Natural killer cell (primary cell): ENCODE measurements around the gene ELMOD3. TPM values are rescaled to one million over a fixed set of nuclear protein-coding genes. Genes with fewer than 3 reads are reported as not detected.

ENCODE experiments used
- ATAC-seq, 3 donors: fragments of 150-1000 bp in 2 of 3; fragments of 200-7000 bp in 1 of 3; cut with Tn5 transposase; 1 replicate in 1 of 3; 2 replicates in 2 of 3; pipeline ENCODE4 v1.10.0; 2021; ENCODE audit warnings: mild to moderate bottlenecking in 2 of 3, moderate library complexity in 2 of 3
- DNase-seq, 2 donors: peaks; one replicate each; pipeline versions ENCODE4 v3.0.0 to v3.0.0-alpha.2; 2013 to 2021; ENCODE audit warnings: mixed read lengths in 1 of 2
- H3K27ac ChIP-seq: one replicate; pipeline ENCODE4 v1.5.1; 2013; ENCODE audit warnings: mild to moderate bottlenecking, low read length
- H3K27me3 ChIP-seq: one replicate; pipeline ENCODE4 v1.6.1; 2013; ENCODE audit warnings: low read length; ENCODE audit not compliant: control insufficient read depth, insufficient read depth
- H3K36me3 ChIP-seq: one replicate; pipeline ENCODE4 v1.6.1; 2013; ENCODE audit warnings: low read length; ENCODE audit not compliant: control insufficient read depth, insufficient read depth
- H3K4me1 ChIP-seq: one replicate; pipeline ENCODE4 v1.6.1; 2013; ENCODE audit warnings: low read length; ENCODE audit not compliant: control insufficient read depth, insufficient read depth
- H3K4me3 ChIP-seq: one replicate; pipeline ENCODE4 v1.5.1; 2013; ENCODE audit warnings: low read length
- H3K9me3 ChIP-seq: one replicate; pipeline ENCODE4 v1.6.1; 2013; ENCODE audit warnings: low read length; ENCODE audit not compliant: control insufficient read depth, insufficient read depth
- H3K27ac Mint-ChIP-seq, 2 donors: one replicate each; pipeline ENCODE4 v1.8.0; 2022; ENCODE audit warnings: mild to moderate bottlenecking in 2 of 2, mixed read lengths in 2 of 2, moderate library complexity in 1 of 2
- H3K27me3 Mint-ChIP-seq, 2 donors: one replicate each; pipeline ENCODE4 v1.8.0; 2022; ENCODE audit warnings: low read depth in 2 of 2, mixed read lengths in 2 of 2
- H3K36me3 Mint-ChIP-seq: one replicate; pipeline ENCODE4 v1.8.0; 2022; ENCODE audit warnings: mixed read lengths
- H3K4me1 Mint-ChIP-seq, 2 donors: one replicate each; pipeline ENCODE4 v1.8.0; 2022; ENCODE audit warnings: mixed read lengths in 2 of 2
- H3K4me3 Mint-ChIP-seq: one replicate; pipeline ENCODE4 v1.8.0; 2022; ENCODE audit warnings: mild to moderate bottlenecking, moderate library complexity, mixed read lengths
- H3K9me3 Mint-ChIP-seq, 2 donors: one replicate each; pipeline ENCODE4 v1.8.0; 2022; ENCODE audit warnings: mixed read lengths in 2 of 2
- CTCF ChIP-seq: fragments of 200-600 bp; IDR thresholded peaks from one replicate; pipeline ENCODE4 v1.8.0; 2022; ENCODE audit warnings: antibody characterized with exemption
- WGBS: methylation state at CpG from one replicate; pipeline ENCODE4 v1.1.7; 2013; ENCODE audit warnings: missing lambda C conversion rate; ENCODE audit not compliant: insufficient coverage; 5-methylcytosine and 5-hydroxymethylcytosine counted together
- intact Hi-C: fragments of 100-400 bp; cut with micrococcal nuclease; formaldehyde crosslinking; loops from one replicate; pipeline ENCODE4 v1.14.2; 2022
- total RNA-seq, 4 donors: library from RNA; stranded (reverse); fragments of 120-200 nt in 1 of 4; gene quantifications; one replicate each; pipeline versions ENCODE4 v1.2.3 to v1.2.4, GENCODE V29; 2013 to 2022

ELMOD3 gene
- total RNA-seq, 3 donors from 2014 or later (not counting 1 experiment from before 2014, with no cell fraction given), result 22.4 to 33.9 (median 24.8) TPM

- H3K4me1 Mint-ChIP-seq, result no peaks in the 10 kb centered on the region
Observed at GRCh38 chr2:85383850-85384249, 29.3 kb downstream of the ELMOD3 start.

GRCh38 chr2:85385746-85386145 lies 31.2 kb downstream of the ELMOD3 start:
- intact Hi-C loops, result no loop called here
- TF ChIP-seq CTCF, result no peak
- Histone ChIP-seq H3K4me3 (no peak overlapping the region), H3K27me3 (no peaks in the 10 kb centered on the region), H3K36me3 (peaks cover 21% of the 10 kb centered on the region), H3K4me1 (no peaks in the 10 kb centered on the region), H3K27ac (no peak overlapping the region), H3K9me3 (no peaks in the 10 kb centered on the region)
- ATAC-seq (no peak), DNase-seq (no peak)
- Mint-ChIP-seq H3K36me3 (no peaks in the 10 kb centered on the region), H3K4me1 (no peaks in the 10 kb centered on the region), H3K4me3 (no peak overlapping the region), H3K27ac (no peak overlapping the region), H3K27me3 (no peaks in the 10 kb centered on the region), H3K9me3 (no peaks in the 10 kb centered on the region)
- 92% methylated on average over 2 of the region's 2 CpGs for WGBS

More at GRCh38 chr2:85383850-85384249, 29.3 kb downstream of the ELMOD3 start:
- Mint-ChIP-seq H3K27me3 (no peaks in the 10 kb centered on the region), H3K9me3 (no peaks in the 10 kb centered on the region), H3K36me3 (peaks cover 14% of the 10 kb centered on the region), H3K4me3 (no peak overlapping the region), H3K27ac (no peak overlapping the region)
- no peak for TF ChIP-seq CTCF
- Histone ChIP-seq H3K9me3 (no peaks in the 10 kb centered on the region), H3K36me3 (peaks cover 22% of the 10 kb centered on the region), H3K27ac (no peak overlapping the region), H3K4me3 (no peak overlapping the region), H3K27me3 (no peaks in the 10 kb centered on the region), H3K4me1 (no peaks in the 10 kb centered on the region)
- DNase-seq (no peak), ATAC-seq (no peak)
- 96% methylated on average over 4 of the region's 4 CpGs for WGBS
- intact Hi-C loops, result no loop called here

- ATAC-seq (no peak), DNase-seq (no peak)
- H3K36me3 Mint-ChIP-seq, result no peaks in the 10 kb centered on the region
- H3K4me3 ChIP-seq, result no peak overlapping the region
- H3K9me3 ChIP-seq, result no peaks in the 10 kb centered on the region
- WGBS, result 100% methylated on average over 2 of the region's 2 CpGs
- H3K4me1 Mint-ChIP-seq, result peaks cover 5 to 9% of the 10 kb centered on the region in 2 donors
- H3K4me1 ChIP-seq, result peaks cover 13% of the 10 kb centered on the region
- no peaks in the 10 kb centered on the region for H3K27me3 ChIP-seq
- no peak for TF ChIP-seq CTCF
- no peak overlapping the region for H3K27ac ChIP-seq
- peaks cover 29% of the 10 kb centered on the region for H3K36me3 ChIP-seq
- no peak overlapping the region for H3K27ac Mint-ChIP-seq
- H3K27me3 Mint-ChIP-seq, result no peaks in the 10 kb centered on the region
- no peak overlapping the region for H3K4me3 Mint-ChIP-seq
- intact Hi-C loops, result no loop called here
- no peaks in the 10 kb centered on the region for H3K9me3 Mint-ChIP-seq
Observed at GRCh38 chr2:85387754-85388153, 33.2 kb downstream of the ELMOD3 start.

GRCh38 chr2:85388878-85389538 lies 34.4 kb downstream of the ELMOD3 start:
- H3K27ac ChIP-seq, result no peak overlapping the region
- no peak for TF ChIP-seq CTCF
- H3K9me3 Mint-ChIP-seq, result no peaks in the 10 kb centered on the region
- no peak for ATAC-seq
- no peak overlapping the region for H3K4me3 Mint-ChIP-seq
- H3K27ac Mint-ChIP-seq, result no peak overlapping the region
- no peaks in the 10 kb centered on the region for H3K36me3 Mint-ChIP-seq
- H3K4me1 Mint-ChIP-seq, result peaks cover 5 to 12% of the 10 kb centered on the region in 2 donors
- peaks cover 14% of the 10 kb centered on the region for H3K4me1 ChIP-seq
- H3K9me3 ChIP-seq, result no peaks in the 10 kb centered on the region
- DNase-seq, result no peak
- H3K4me3 ChIP-seq, result no peak overlapping the region
- WGBS, result 90% methylated on average over 9 of the region's 9 CpGs
- H3K36me3 ChIP-seq, result peaks cover 29% of the 10 kb centered on the region
- intact Hi-C loops, result no loop called here
- no peaks in the 10 kb centered on the region for H3K27me3 Mint-ChIP-seq
- H3K27me3 ChIP-seq, result no peaks in the 10 kb centered on the region
